ENCODE measurements around the gene DPYD.

The DPYD gene

GRCh38 chr1:97105531-97105930 lies 815.3 kb downstream of the DPYD start:
- DNase-seq (ENCODE audit: low spot score in 2 of 2) (no peak), ATAC-seq (ENCODE audit: low read depth) (no peak)
- H3K36me3 Mint-ChIP-seq: peaks cover 8% of the 10 kb centered on the region
- H3K4me3 Mint-ChIP-seq: no peak overlapping the region
- H3K27ac Mint-ChIP-seq: no peak overlapping the region
- no peaks in the 10 kb centered on the region for H3K4me1 Mint-ChIP-seq
- H3K9me3 Mint-ChIP-seq: peaks cover 10% of the 10 kb centered on the region
- H3K27me3 Mint-ChIP-seq: no peaks in the 10 kb centered on the region

DNA sequence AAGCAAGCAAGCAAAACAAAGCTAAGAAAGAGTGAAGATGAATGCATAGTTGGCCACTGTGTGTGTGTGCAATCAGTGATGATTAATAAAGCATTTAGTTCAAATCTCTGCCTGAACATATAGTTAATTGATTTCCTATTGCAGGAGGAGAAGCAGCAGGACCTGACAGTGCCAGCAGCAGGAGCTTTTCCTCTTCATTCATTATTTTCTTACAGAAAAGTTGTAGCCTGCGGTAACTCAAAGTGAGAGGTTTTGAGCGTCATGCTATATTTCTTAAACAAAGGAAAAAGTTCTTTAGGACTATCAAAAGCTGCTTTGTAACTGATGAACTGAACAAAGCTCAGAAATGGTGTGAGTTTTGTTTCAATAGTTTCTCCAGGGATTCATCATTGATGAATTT lies 819.3 kb downstream of the DPYD start:
- ATAC-seq (ENCODE audit: low read depth) (no peak), DNase-seq (ENCODE audit: low spot score in 2 of 2) (no peak)
- no peak overlapping the region for H3K27ac Mint-ChIP-seq
- H3K9me3 Mint-ChIP-seq: peaks cover 10% of the 10 kb centered on the region
- H3K36me3 Mint-ChIP-seq: peaks cover 10% of the 10 kb centered on the region
- H3K4me1 Mint-ChIP-seq: no peaks in the 10 kb centered on the region
- H3K4me3 Mint-ChIP-seq: no peak overlapping the region
- no peaks in the 10 kb centered on the region for H3K27me3 Mint-ChIP-seq

DNA sequence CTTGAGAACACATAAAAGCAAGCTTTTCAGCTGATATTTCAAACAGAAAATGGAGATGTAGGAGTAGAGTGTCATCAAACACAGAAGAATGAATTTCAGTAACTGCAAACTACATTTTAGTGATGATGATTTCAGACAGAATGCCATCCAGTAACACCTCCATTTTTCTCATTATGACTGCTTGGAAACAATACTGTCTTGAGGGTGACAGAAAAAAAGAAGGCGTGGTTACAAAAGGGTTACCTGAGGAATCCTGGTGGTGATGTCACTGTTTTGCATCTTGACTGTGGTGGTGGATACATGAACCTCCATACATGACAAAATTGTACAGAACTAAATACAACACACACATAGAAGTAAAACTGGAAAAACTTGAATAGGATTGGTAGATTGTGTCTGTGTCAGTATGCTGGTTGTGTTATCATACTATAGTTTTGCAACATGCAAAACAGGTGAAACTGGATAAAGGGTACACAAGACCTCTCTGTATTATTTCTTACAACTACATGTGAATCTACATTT lies 823.4 kb downstream of the DPYD start:
- H3K36me3 Mint-ChIP-seq: peaks cover 2% of the 10 kb centered on the region
- H3K4me1 Mint-ChIP-seq: no peaks in the 10 kb centered on the region
- ATAC-seq (ENCODE audit: low read depth) (no peak), DNase-seq (ENCODE audit: low spot score in 2 of 2) (no peak)
- H3K27ac Mint-ChIP-seq: no peak overlapping the region
- H3K4me3 Mint-ChIP-seq: no peak overlapping the region
- no peaks in the 10 kb centered on the region for H3K27me3 Mint-ChIP-seq
- H3K9me3 Mint-ChIP-seq: no peaks in the 10 kb centered on the region

DNA sequence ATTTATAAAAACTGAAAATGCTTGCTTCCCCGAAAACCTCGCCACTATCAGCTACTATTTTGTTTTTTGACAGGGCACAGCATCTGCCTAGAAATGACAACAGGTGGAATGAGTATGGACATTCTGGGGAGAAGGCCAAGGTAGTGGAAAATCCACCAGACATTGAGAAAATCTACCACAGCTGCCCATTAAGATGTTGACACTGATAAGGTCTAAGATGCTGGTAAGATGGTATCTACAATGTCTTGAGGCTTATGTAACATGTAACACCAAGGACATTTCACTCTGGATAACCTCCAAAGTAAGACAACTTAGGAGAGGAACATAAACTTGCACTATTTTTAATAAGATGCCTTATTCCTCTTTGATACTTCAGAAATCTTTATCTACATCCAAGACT lies 825.1 kb downstream of the DPYD start:
- DNase-seq (ENCODE audit: low spot score in 2 of 2): no peak
- no peaks in the 10 kb centered on the region for H3K4me1 Mint-ChIP-seq
- H3K36me3 Mint-ChIP-seq: peaks cover 2% of the 10 kb centered on the region
- H3K27me3 Mint-ChIP-seq: no peaks in the 10 kb centered on the region
- H3K4me3 Mint-ChIP-seq: no peak overlapping the region
- H3K27ac Mint-ChIP-seq: no peak overlapping the region
- no peaks in the 10 kb centered on the region for H3K9me3 Mint-ChIP-seq
- ATAC-seq (ENCODE audit: low read depth): no peak

GRCh38 chr1:97094247-97094972 lies 826.4 kb downstream of the DPYD start:
- Mint-ChIP-seq H3K36me3 (peaks cover 2% of the 10 kb centered on the region), H3K27ac (no peak overlapping the region), H3K27me3 (no peaks in the 10 kb centered on the region), H3K4me3 (no peak overlapping the region), H3K4me1 (no peaks in the 10 kb centered on the region), H3K9me3 (no peaks in the 10 kb centered on the region)
- DNase-seq (ENCODE audit: low spot score in 2 of 2): no peak
- ATAC-seq (ENCODE audit: low read depth): no peak

DNA sequence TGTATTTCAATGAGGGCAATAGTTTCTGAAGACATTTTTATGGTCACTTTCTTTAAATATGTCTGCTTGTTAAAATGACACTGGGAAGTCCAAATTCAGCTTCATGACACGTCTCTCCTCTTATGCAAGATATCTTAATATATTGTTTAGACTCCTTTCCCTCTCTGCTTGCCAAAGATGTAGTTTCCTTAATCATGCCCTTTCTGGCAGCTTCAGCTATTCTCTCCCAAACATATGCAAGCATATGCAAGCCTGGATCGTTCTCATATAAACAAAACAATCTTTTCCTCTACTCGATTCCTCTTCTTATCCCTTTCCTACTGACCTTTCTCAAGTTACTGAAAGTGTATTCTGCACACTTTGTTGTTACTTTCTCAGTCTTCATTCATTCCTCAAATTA lies 827.1 kb downstream of the DPYD start:
- no peaks in the 10 kb centered on the region for H3K4me1 Mint-ChIP-seq
- DNase-seq (ENCODE audit: low spot score in 2 of 2) (no peak), ATAC-seq (ENCODE audit: low read depth) (no peak)
- no peak overlapping the region for H3K4me3 Mint-ChIP-seq
- H3K36me3 Mint-ChIP-seq: peaks cover 2% of the 10 kb centered on the region
- H3K27ac Mint-ChIP-seq: no peak overlapping the region
- no peaks in the 10 kb centered on the region for H3K27me3 Mint-ChIP-seq
- H3K9me3 Mint-ChIP-seq: no peaks in the 10 kb centered on the region

- ATAC-seq (ENCODE audit: low read depth) (no peak), DNase-seq (ENCODE audit: low spot score in 2 of 2) (no peak)
- H3K9me3 Mint-ChIP-seq: no peaks in the 10 kb centered on the region
- H3K4me3 Mint-ChIP-seq: no peak overlapping the region
- H3K27me3 Mint-ChIP-seq: no peaks in the 10 kb centered on the region
- no peak overlapping the region for H3K27ac Mint-ChIP-seq
- peaks cover 2% of the 10 kb centered on the region for H3K36me3 Mint-ChIP-seq
- no peaks in the 10 kb centered on the region for H3K4me1 Mint-ChIP-seq
These were observed 828.0 kb downstream of the DPYD start for GRCh38 chr1:97092824-97093223.

DNA sequence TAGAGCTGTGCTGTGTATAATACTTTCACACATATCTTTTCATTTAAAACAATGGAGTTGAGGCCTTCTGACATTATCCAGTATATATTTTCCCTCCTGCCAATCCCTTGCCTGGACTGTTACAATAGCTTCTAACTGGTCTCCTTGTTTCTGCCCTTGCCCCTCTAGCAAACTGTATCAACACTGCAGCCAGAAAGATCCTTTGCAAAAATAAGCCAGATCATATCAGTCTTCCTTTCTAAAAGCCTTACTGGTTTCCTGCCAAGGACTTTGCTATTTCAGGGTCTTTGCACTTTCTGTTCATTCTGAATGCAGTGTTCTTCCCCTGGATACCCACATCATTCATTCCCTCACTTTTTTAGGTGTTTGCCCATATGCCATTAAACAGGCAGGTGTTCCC lies 829.2 kb downstream of the DPYD start:
- Mint-ChIP-seq H3K4me1 (no peaks in the 10 kb centered on the region), H3K36me3 (no peaks in the 10 kb centered on the region), H3K9me3 (no peaks in the 10 kb centered on the region), H3K4me3 (no peak overlapping the region), H3K27ac (no peak overlapping the region), H3K27me3 (no peaks in the 10 kb centered on the region)
- DNase-seq (ENCODE audit: low spot score in 2 of 2) (no peak), ATAC-seq (ENCODE audit: low read depth) (no peak)

DNA sequence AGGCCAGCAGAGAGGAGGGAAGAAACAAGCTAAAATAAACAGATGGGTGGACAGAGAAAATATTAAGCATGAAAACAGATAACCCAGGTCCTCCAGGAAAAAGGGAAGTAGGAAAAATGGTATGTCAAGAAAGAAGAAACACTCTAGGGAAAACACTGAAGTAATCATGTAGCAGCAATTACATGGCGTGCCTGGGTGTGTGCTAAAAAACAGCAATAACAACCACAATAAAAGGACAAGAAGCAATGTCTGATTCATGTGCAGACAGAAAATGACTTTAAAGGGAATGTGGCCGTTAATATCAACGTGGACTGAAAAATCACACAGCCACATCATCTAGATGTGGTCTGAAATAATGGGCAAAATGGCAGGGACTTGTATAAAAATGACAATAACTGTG lies 829.6 kb downstream of the DPYD start:
- Mint-ChIP-seq H3K27ac (no peak overlapping the region), H3K36me3 (no peaks in the 10 kb centered on the region), H3K9me3 (no peaks in the 10 kb centered on the region), H3K27me3 (no peaks in the 10 kb centered on the region), H3K4me1 (no peaks in the 10 kb centered on the region), H3K4me3 (no peak overlapping the region)
- no peak for ATAC-seq (ENCODE audit: low read depth)
- DNase-seq (ENCODE audit: low spot score in 2 of 2): no peak

DNA sequence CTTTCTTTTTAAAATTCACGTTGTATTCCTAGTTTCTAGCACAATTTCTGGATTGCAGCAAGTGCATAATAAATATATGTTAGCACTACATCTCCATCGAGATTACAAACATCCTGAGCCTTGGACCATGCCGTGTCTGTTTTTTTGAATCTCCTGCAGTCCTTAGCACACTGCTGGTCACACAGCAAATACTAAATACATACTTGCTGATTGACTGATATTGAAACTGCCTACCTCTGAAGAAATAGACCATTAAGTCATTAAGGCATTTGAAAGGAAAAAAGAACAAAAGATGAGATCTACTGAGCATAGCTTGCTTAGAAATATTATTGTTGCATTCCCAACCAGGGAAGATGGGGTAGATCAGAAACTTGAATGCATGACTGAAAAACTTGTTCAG lies 830.1 kb downstream of the DPYD start:
- Mint-ChIP-seq H3K27me3 (no peaks in the 10 kb centered on the region), H3K36me3 (no peaks in the 10 kb centered on the region), H3K4me3 (no peak overlapping the region), H3K4me1 (no peaks in the 10 kb centered on the region), H3K27ac (no peak overlapping the region), H3K9me3 (no peaks in the 10 kb centered on the region)
- ATAC-seq (ENCODE audit: low read depth) (no peak), DNase-seq (ENCODE audit: low spot score in 2 of 2) (no peak)

- no peaks in the 10 kb centered on the region for H3K4me1 Mint-ChIP-seq
- H3K27ac Mint-ChIP-seq: no peak overlapping the region
- no peaks in the 10 kb centered on the region for H3K36me3 Mint-ChIP-seq
- H3K27me3 Mint-ChIP-seq: no peaks in the 10 kb centered on the region
- H3K4me3 Mint-ChIP-seq: no peak overlapping the region
- DNase-seq (ENCODE audit: low spot score in 2 of 2) (no peak), ATAC-seq (ENCODE audit: low read depth) (no peak)
- peaks cover 2% of the 10 kb centered on the region for H3K9me3 Mint-ChIP-seq
These were observed 831.7 kb downstream of the DPYD start for GRCh38 chr1:97089173-97089572.

DNA sequence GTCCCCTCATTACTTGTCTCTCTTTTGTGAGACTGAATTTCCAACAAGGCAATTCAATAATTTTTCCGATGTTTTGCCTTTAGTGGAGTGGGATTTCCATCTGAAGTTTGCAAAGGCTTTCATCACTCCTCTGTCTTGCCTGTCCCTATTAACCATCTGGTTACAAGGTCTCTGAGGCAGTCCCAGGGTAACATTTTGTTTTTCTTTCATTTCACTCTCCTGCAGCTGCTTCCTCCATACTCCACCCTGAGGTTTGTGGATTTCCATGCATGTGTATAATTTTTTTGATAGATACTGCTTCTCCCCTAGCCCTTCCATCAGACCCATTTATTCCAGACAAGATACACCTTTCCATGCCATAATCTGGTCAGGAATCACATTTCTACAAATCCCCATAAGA lies 832.4 kb downstream of the DPYD start:
- DNase-seq (ENCODE audit: low spot score in 2 of 2) (no peak), ATAC-seq (ENCODE audit: low read depth) (no peak)
- Mint-ChIP-seq H3K4me1 (no peaks in the 10 kb centered on the region), H3K36me3 (no peaks in the 10 kb centered on the region), H3K27me3 (no peaks in the 10 kb centered on the region), H3K9me3 (peaks cover 2% of the 10 kb centered on the region), H3K4me3 (no peak overlapping the region), H3K27ac (no peak overlapping the region)

DNA sequence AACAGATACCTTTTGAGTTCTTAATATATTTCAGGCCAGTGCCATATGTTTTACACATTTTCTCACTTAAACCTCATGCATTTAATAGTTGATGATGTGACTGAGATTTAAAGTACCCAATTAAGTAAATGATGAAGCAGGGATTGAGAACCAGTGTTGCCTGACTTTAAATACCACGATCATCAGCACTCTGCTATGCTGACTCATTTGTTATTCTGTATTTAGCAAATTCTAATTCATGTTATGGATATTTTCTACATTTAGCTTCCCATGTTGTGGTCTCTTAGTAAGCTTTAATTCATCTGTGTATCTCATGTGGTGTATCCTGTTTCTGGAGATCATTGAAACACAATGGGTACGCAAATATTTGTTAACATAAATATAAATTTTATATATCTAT lies 836.3 kb downstream of the DPYD start:
- Mint-ChIP-seq H3K9me3 (peaks cover 2% of the 10 kb centered on the region), H3K4me1 (no peaks in the 10 kb centered on the region), H3K4me3 (no peak overlapping the region), H3K27ac (no peak overlapping the region), H3K27me3 (no peaks in the 10 kb centered on the region), H3K36me3 (no peaks in the 10 kb centered on the region)
- no peak for DNase-seq (ENCODE audit: low spot score in 2 of 2)
- no peak for ATAC-seq (ENCODE audit: low read depth)

- Mint-ChIP-seq H3K9me3 (peaks cover 2% of the 10 kb centered on the region), H3K27ac (no peak overlapping the region), H3K27me3 (no peaks in the 10 kb centered on the region), H3K36me3 (no peaks in the 10 kb centered on the region), H3K4me3 (no peak overlapping the region), H3K4me1 (no peaks in the 10 kb centered on the region)
- no peak for DNase-seq (ENCODE audit: low spot score in 2 of 2)
- no peak for ATAC-seq (ENCODE audit: low read depth)
These were observed 838.5 kb downstream of the DPYD start for GRCh38 chr1:97082160-97082848.

DNA sequence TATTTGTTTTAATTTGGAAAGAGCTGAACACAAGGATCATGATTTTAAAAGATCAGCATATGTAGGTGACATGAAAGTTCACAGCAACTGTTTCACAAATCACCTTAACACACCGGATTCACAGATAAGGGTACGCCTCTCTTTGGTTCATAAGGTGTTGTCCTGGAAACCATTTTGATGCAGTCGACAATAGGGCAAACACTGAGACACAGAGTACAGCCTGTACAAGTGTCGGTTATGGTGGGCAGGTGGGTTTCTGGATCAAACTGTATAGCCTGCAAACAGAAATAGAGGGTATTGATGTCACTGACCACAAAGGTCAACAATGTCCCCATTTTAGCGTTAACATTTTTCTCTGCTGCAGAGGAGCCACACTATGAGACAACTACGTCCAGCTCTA lies 842.0 kb downstream of the DPYD start:
- Mint-ChIP-seq H3K36me3 (no peaks in the 10 kb centered on the region), H3K27ac (no peak overlapping the region), H3K4me3 (no peak overlapping the region), H3K4me1 (no peaks in the 10 kb centered on the region), H3K9me3 (no peaks in the 10 kb centered on the region), H3K27me3 (no peaks in the 10 kb centered on the region)
- no peak for ATAC-seq (ENCODE audit: low read depth)
- DNase-seq (ENCODE audit: low spot score in 2 of 2): no peak
